Esophagus squamous epithelium (tissue), 4 donors: Measurements from ENCODE around the gene LIPT1.

ENCODE experiments used
- CTCF ChIP-seq, 6 experiments: fragments of 450-650 bp in 4 of 6; fragments of 200-600 bp in 2 of 6; sonication (generic) in 2 of 6; IDR thresholded peaks; one replicate each; pipeline ENCODE4 v1.5.1; 2016 to 2019; ENCODE audit warnings: antibody characterized with exemption in 6 of 6, mild to moderate bottlenecking in 4 of 6, moderate library complexity in 4 of 6
- POLR2A ChIP-seq, 4 donors: fragments of 450-650 bp; IDR thresholded peaks; one replicate each; pipeline ENCODE4 v1.6.1; 2017; ENCODE audit warnings: antibody characterized with exemption in 4 of 4, mild to moderate bottlenecking in 4 of 4, moderate library complexity in 3 of 4

- TF ChIP-seq CTCF (IDR thresholded peaks at IDR 0.05) (no peak), POLR2A (IDR thresholded peaks at IDR 0.05) (no peak)
These were observed 4.1 kb upstream of the LIPT1 start for GRCh38 chr2:99150706-99151105.
